GM20000 (cell line): ENCODE measurements around the gene SEC61A1.

Experiments used
- DNase-seq: peaks from one replicate; pipeline ENCODE4 v3.0.0; 2012; ENCODE audit warnings: low spot score
- TF ChIP-seq, protein P1 (sequence below): IDR thresholded peaks from 2 replicates; pipeline ENCODE4 v1.5.1; 2012; ENCODE audit warnings: mild to moderate bottlenecking, control low read depth; ENCODE audit errors: extremely low read depth, missing control alignments

The SEC61A1 gene

DNA sequence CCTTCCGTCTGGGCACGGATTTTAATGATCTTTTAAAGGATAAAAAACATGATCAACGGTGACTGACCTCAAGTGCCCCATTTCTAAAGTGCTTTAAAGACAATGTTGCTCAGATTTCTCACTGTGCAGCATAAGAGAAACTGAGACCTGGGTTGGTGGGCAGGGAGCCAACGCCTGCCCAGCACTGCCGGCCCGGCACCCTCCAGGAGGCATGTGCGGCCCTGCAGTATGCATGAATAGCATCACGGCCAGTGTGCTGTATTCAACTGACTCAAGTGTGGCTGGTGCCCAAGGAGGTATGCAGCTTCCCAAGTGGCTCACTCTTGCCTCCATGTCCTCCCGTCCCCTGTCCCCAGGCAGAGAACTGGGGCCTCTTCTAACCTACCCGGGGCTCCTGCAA, 30.3 kb downstream of the SEC61A1 start:
- TF ChIP-seq, protein P1, sequence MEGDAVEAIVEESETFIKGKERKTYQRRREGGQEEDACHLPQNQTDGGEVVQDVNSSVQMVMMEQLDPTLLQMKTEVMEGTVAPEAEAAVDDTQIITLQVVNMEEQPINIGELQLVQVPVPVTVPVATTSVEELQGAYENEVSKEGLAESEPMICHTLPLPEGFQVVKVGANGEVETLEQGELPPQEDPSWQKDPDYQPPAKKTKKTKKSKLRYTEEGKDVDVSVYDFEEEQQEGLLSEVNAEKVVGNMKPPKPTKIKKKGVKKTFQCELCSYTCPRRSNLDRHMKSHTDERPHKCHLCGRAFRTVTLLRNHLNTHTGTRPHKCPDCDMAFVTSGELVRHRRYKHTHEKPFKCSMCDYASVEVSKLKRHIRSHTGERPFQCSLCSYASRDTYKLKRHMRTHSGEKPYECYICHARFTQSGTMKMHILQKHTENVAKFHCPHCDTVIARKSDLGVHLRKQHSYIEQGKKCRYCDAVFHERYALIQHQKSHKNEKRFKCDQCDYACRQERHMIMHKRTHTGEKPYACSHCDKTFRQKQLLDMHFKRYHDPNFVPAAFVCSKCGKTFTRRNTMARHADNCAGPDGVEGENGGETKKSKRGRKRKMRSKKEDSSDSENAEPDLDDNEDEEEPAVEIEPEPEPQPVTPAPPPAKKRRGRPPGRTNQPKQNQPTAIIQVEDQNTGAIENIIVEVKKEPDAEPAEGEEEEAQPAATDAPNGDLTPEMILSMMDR: no peak
- no peak for DNase-seq

DNA sequence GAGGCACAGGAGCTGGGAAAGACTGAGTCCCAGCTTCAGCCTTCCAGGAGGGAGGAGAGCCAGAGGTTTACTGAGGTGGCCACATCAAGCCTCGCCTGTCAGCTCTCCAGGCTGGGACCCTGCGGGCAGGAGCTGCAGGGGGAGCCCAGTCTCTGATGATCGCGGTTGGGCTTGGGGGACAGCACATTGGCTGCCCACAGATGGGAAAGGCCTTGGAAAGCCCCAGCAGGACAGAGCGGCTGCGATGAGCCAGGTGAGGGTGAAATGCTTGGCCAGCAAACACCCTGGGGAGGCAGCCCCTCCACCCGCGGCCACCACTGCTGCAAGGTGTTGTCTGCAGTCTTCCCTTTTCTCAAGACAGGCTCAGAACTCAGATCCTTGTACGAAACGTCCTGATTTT, 31.2 kb downstream of the SEC61A1 start:
- DNase-seq: no peak
- TF ChIP-seq, protein P1: no peak

DNA sequence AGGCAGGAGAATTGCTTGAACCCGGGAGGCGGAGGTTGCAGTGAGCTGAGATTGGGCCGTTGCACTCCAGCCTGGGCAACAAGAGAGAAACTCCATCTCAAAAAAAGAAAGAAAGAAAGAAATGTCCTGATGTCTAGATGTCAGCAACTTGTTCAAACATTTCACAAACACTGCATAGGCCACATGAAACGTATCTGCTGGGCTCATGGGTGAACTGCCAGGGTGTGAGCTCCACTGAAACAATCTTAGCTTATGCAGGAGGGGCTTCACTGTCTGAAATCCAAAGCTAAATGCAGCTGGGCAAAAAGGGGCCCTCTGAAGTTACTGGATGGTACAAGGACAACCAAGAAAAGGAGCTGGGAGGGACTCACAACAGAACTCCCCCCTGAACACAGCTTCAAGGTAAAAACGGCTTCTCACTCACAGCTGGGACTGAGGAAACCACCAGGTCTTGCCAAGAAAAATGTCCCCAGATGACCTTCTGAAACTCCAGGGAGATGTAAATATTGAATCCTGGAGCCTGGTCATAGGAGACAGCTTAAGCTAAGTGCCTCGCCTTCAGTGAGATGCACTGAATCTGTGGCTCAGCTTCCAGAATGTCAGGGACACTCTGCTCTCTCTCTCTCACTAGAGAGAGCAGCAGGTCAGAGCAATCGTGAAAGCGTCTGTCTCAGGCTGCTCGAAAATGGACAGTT, 31.9 kb downstream of the SEC61A1 start:
- DNase-seq: no peak
- TF ChIP-seq, protein P1: no peak

DNA sequence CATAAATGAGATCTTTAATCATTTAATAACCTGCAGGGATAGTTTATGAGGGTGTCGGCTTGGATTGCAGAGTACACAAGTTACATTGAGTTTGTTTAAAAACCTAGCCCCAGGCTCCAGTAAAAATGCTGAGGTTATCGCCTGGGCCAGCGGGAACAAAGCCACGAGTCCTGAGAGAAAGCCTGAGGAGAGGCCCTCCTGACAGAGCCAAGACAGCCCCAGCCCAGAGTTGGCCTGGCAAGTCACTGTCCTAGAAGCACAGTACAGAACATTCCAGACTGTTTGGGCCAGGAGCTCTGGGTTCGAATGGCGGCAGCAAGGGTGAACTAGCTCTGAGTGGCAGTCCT, 32.4 kb downstream of the SEC61A1 start:
- TF ChIP-seq, protein P1: no peak
- no peak for DNase-seq

DNA sequence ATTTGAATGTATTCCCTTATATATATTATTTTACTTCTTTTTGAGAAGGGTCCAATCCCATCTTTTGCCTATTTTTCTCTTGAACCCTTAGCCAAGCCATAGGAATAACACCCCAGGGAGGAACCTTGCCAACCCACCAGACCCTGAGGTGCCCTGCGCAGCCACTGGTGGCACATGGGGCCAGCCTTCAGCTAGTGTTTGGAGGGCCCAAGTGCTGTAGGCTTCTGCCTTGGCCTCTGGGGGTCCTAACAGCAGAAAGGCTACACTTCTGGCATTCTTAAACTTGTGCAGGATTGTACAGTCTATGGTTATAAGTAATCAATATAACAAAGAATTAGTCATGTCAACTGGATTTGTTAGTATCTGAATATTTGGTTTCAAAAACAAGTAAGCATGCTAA, 36.9 kb downstream of the SEC61A1 start:
- no peak for DNase-seq
- TF ChIP-seq, protein P1: no peak

DNA sequence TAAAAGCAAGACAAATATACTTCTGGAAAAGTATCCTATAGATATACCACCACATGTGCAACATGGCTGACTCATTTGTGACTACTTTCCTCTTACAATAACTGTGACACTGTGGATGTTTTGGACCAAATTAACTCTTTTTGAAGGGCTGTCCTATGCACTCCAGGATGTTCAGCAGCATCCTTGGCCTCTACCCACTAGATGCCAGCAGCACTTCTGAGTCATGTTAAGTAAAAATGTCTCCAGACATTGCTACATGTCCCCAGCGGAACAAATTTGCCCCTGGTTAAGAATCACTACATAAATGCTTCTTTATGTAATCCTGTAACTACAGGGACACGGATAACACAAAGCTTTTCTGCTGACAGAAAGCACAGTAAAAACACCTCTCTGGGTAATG, 39.3 kb downstream of the SEC61A1 start:
- TF ChIP-seq, protein P1: no peak
- no peak for DNase-seq

DNA sequence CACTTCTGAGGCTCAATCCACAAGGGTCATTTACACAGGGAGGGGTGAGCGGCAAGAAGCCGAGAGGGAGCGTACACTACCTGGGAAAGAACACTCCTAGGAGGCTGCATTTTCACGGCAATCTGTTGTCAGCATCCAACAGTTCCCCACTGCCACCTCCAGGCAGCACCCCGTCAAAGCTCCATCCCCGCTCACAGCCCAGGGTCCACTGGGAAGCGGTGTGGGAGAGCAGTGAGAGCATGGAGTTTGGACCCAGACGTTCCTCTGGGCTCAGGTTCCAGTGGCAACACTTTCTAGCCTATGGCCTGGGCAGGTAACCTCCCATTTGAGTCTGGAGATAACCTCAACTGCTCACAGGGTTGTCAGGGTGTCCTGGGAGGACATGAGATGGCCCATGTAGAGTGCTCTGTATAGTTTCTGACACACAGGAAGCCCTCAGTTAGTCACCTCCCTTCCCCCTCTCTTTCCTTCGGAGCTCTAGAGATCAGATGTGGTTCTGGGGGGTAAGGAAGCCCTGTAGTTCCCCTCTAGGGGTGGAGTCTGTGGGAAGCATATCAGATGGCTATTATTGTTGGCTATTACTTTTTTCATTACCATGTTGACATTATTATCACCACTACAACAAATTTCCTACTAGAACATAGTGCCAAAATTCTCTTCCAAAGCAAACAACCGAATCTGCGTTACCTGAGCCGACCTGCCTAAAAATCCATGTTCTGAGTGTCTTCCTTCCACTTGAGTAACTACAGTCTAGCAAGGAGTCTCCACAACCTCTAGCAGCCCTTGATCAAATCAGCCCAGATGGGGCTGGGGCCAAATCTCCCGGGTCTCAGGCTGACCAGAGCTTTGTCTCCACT, 42.3 kb downstream of the SEC61A1 start:
- no peak for DNase-seq
- TF ChIP-seq, protein P1: no peak
